ENCODE data around the gene GULP1. TPM values are rescaled to one million over a fixed set of nuclear protein-coding genes. Genes with fewer than 3 reads are reported as not detected.

Gene GULP1
- total RNA-seq, 1 experiment from 2014 or later, result 140 TPM

DNA sequence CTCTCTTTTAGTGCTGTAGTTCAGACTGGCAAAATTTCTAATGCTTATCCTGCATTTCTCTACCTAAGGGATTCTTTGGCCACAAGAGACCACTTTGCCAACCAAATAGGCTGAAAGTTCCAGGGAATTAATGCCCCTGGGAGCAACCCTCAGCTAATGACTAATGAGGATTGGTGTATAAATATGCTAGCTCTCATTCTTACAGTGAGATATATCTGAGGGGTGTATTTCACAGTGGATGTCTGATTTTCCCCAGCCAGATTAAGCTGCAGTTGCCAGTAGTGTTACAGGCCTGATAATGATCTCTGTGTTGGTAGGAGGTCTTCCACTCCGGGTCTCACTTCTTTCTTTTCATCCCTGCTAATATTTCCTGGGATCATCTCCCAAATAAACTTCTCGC, 90.4 kb downstream of the GULP1 start:
- no peak for TF ChIP-seq CTCF (conservative IDR thresholded peaks at IDR 0.05)
- Histone ChIP-seq H3K79me1 (ENCODE audit: insufficient read depth, low read depth, low read length, poor library complexity, severe bottlenecking) (no peaks in the 10 kb centered on the region), H3K9ac (ENCODE audit: extremely low read depth, insufficient read length, low read length) (no peak overlapping the region), H4K20me1 (ENCODE audit: control insufficient read depth, insufficient read depth, insufficient read length) (no peaks in the 10 kb centered on the region), H3K4me2 (ENCODE audit: insufficient read depth, insufficient read length, low read length) (no peak overlapping the region), H2BK15ac (ENCODE audit: low read depth, low read length) (no peak overlapping the region), H3K23ac (ENCODE audit: insufficient read length, low read depth, low read length) (no peak overlapping the region), H2BK20ac (ENCODE audit: low read depth, low read length, poor library complexity, severe bottlenecking) (no peak overlapping the region), H3K79me2 (ENCODE audit: insufficient read depth, low read length) (peaks cover 3% of the 10 kb centered on the region; the same call in 1 of the 2 replicates), H4K5ac (ENCODE audit: insufficient read length, low read depth, low read length) (no peak overlapping the region), H2AFZ (ENCODE audit: low read length) (no peak overlapping the region), H3T11ph (ENCODE audit: low read length) (no peak overlapping the region), H2BK120ac (ENCODE audit: low read depth, low read length, poor library complexity, severe bottlenecking) (no peak overlapping the region), H3K23me2 (ENCODE audit: insufficient read length, low read depth, low read length, poor library complexity, severe bottlenecking) (no peaks in the 10 kb centered on the region), H3K56ac (ENCODE audit: insufficient read length, low read depth, low read length) (no peak overlapping the region), H2BK5ac (ENCODE audit: insufficient read length, low read length) (no peak overlapping the region), H3K27ac (ENCODE audit: insufficient read length, low read depth, low read length) (no peak overlapping the region), H3K4me1 (ENCODE audit: insufficient read depth, low read length) (no peaks in the 10 kb centered on the region; the same call in 1 of the 2 replicates), H3K4ac (ENCODE audit: low read depth, low read length) (no peak overlapping the region), H3K27me3 (ENCODE audit: insufficient read depth, low read length) (no peaks in the 10 kb centered on the region), H4K91ac (ENCODE audit: insufficient read length, low read depth, low read length) (no peak overlapping the region), H2BK12ac (ENCODE audit: insufficient read length, low read depth, low read length) (no peak overlapping the region), H4K8ac (replicated peaks; ENCODE audit: insufficient read length, low read depth, low read length) (no peak overlapping the region), H2AK5ac (ENCODE audit: insufficient read length, low read length) (no peak overlapping the region), H3K18ac (ENCODE audit: insufficient read length, low read depth, low read length) (no peak overlapping the region), H3K9me3 (ENCODE audit: control insufficient read depth, low read depth, low read length) (peaks cover 23% of the 10 kb centered on the region), H3K14ac (ENCODE audit: insufficient read depth, low read length) (no peak overlapping the region)
- Mint-ChIP-seq H3K4me1 (peaks cover 4 to 6% of the 10 kb centered on the region in 2 experiments), H3K4me3 (no peak overlapping the region), H3K36me3 (ENCODE audit: insufficient read depth in 1 of 3, low read depth in 3 of 3) (peaks cover 41 to 46% (median 45%) of the 10 kb centered on the region in 3 experiments), H3K27ac (no peak overlapping the region; a peak in 1 of 7 replicates), H3K27me3 (ENCODE audit: low read depth) (peaks cover 2% of the 10 kb centered on the region; the same call in 1 of the 2 replicates), H3K9me3 (peaks cover 34 to 36% of the 10 kb centered on the region in 2 experiments)
- no peak for DNase-seq
- whole genome bisulfite sequencing (ENCODE audit: extremely low coverage, insufficient read length, low lambda C conversion rate), result no CpG with 5 or more reads among the region's 2 CpGs
